ENCODE data around the gene PPP1R15B. TPM values are rescaled to one million over a fixed set of nuclear protein-coding genes. Genes with fewer than 3 reads are reported as not detected.

The PPP1R15B gene
- total RNA-seq, 1 experiment from 2014 or later, result 45.9 TPM

DNA sequence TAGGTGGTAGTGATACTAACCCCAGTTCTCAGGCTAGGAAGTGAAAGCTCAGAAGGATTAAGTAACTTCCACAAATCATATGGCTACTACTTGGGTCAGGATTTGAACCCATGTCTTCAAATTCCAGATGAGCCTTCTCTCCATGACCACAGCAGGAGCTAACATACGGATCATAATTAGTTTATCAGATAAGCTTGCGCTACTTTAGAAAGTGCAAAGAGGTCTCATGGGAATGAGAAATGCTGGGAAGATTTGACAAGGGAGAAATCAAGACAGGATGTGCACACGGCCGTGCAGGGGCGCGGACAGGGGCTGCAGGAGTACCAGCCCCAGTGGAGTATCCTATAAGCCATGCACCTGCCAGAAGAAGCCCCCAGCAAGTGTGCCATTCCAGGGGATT, 57.0 kb downstream of the PPP1R15B start:
- H3K23me2 ChIP-seq (ENCODE audit: insufficient read length, low read depth, low read length, poor library complexity, severe bottlenecking), result no peaks in the 10 kb centered on the region
- H3K79me1 ChIP-seq (ENCODE audit: insufficient read depth, low read depth, low read length, poor library complexity, severe bottlenecking), result no peaks in the 10 kb centered on the region
- H3K18ac ChIP-seq (ENCODE audit: insufficient read length, low read depth, low read length), result no peak overlapping the region
- H3K79me2 ChIP-seq (ENCODE audit: insufficient read depth, low read length), result no peaks in the 10 kb centered on the region
- H2BK120ac ChIP-seq (ENCODE audit: low read depth, low read length, poor library complexity, severe bottlenecking), result no peak overlapping the region
- H3K56ac ChIP-seq (ENCODE audit: insufficient read length, low read depth, low read length), result no peak overlapping the region
- H3K14ac ChIP-seq (ENCODE audit: insufficient read depth, low read length), result no peak overlapping the region
- no peaks in the 10 kb centered on the region for H3K9me3 ChIP-seq (ENCODE audit: control insufficient read depth, low read depth, low read length)
- no peak overlapping the region for H2BK5ac ChIP-seq (ENCODE audit: insufficient read length, low read length)
- no peak overlapping the region for H3K23ac ChIP-seq (ENCODE audit: insufficient read length, low read depth, low read length)
- H3K9me3 Mint-ChIP-seq, result no peaks in the 10 kb centered on the region; a peak in 1 of 5 replicates
- no peak overlapping the region for H2AK5ac ChIP-seq (ENCODE audit: insufficient read length, low read length)
- H3K4me3 Mint-ChIP-seq, result no peak overlapping the region
- no peak for TF ChIP-seq CTCF (conservative IDR thresholded peaks at IDR 0.05)
- WGBS (ENCODE audit: extremely low coverage, insufficient read length, low lambda C conversion rate), result no CpG with 5 or more reads among the region's 6 CpGs
- H4K5ac ChIP-seq (ENCODE audit: insufficient read length, low read depth, low read length), result no peak overlapping the region
- no peak overlapping the region for H3K27ac Mint-ChIP-seq
- no peak overlapping the region for H3K9ac ChIP-seq (ENCODE audit: extremely low read depth, insufficient read length, low read length)
- H3K27me3 Mint-ChIP-seq (ENCODE audit: low read depth), result peaks cover 2% of the 10 kb centered on the region
- no peak overlapping the region for H2AFZ ChIP-seq (ENCODE audit: low read length)
- DNase-seq, result no peak
- H3K27ac ChIP-seq (ENCODE audit: insufficient read length, low read depth, low read length), result no peak overlapping the region
- no peak overlapping the region for H4K91ac ChIP-seq (ENCODE audit: insufficient read length, low read depth, low read length)
- no peak overlapping the region for H4K8ac ChIP-seq (replicated peaks; ENCODE audit: insufficient read length, low read depth, low read length)
- H3K4me1 ChIP-seq (ENCODE audit: insufficient read depth, low read length), result peaks cover 5% of the 10 kb centered on the region; the same call in 1 of the 2 replicates
- H3K4me1 Mint-ChIP-seq, result peaks cover 32 to 37% of the 10 kb centered on the region in 2 experiments
- no peak overlapping the region for H2BK12ac ChIP-seq (ENCODE audit: insufficient read length, low read depth, low read length)
- H2BK15ac ChIP-seq (ENCODE audit: low read depth, low read length), result no peak overlapping the region
- no peak overlapping the region for H3K4ac ChIP-seq (ENCODE audit: low read depth, low read length)
- peaks cover 5% of the 10 kb centered on the region for H4K20me1 ChIP-seq (ENCODE audit: control insufficient read depth, insufficient read depth, insufficient read length)
- no peak overlapping the region for H3K4me2 ChIP-seq (ENCODE audit: insufficient read depth, insufficient read length, low read length)
- H2BK20ac ChIP-seq (ENCODE audit: low read depth, low read length, poor library complexity, severe bottlenecking), result no peak overlapping the region
- no peaks in the 10 kb centered on the region for H3K27me3 ChIP-seq (ENCODE audit: insufficient read depth, low read length)
- H3T11ph ChIP-seq (ENCODE audit: low read length), result no peak overlapping the region
- H3K36me3 Mint-ChIP-seq (ENCODE audit: insufficient read depth in 1 of 3, low read depth in 3 of 3), result no peaks in the 10 kb centered on the region

Other genes starting within 250 kb of the PPP1R15B start
- not detected in 2 replicates for gene REN, start 245.5 kb downstream of the PPP1R15B start, total RNA-seq (2021)
- gene KISS1, start 215.3 kb downstream of the PPP1R15B start, total RNA-seq (2021), result 0.59 and 0.68 TPM in 2 replicates
- gene GOLT1A, start 197.8 kb downstream of the PPP1R15B start, total RNA-seq (2021), result 4.2 and 6.3 TPM in 2 replicates
- 1.6 and 2.1 TPM in 2 replicates for gene PLEKHA6, start 51.9 kb downstream of the PPP1R15B start, total RNA-seq (2021)
- gene PIK3C2B, start 83.0 kb upstream of the PPP1R15B start, total RNA-seq (2021), result 13.1 and 13.2 TPM in 2 replicates
- 47.2 and 49.6 TPM in 2 replicates for gene MDM4, start 104.6 kb upstream of the PPP1R15B start, total RNA-seq (2021)